Right ventricle myocardium superior (tissue), 1 donor: ENCODE measurements around the gene ZNF138. TPM values are rescaled to one million over a fixed set of nuclear protein-coding genes. Genes with fewer than 3 reads are reported as not detected.
"Not testable (repeated sequence)": the region's sequence is repeated elsewhere in the genome, so short reads cannot be mapped to it uniquely, and the experiment has no call there.

Experiments
- ATAC-seq: fragments of 200-7000 bp; cut with Tn5 transposase; one replicate; pipeline ENCODE4 v1.9.1; 2020; ENCODE audit warnings: mild to moderate bottlenecking; ENCODE audit not compliant: poor library complexity
- DNase-seq: peaks from one replicate; pipeline ENCODE4 v3.0.0-alpha.2; 2020
- intact Hi-C: fragments of 100-400 bp; cut with DNase I; formaldehyde crosslinking; loops from one replicate; pipeline ENCODE4 v1.11.2; 2022
- long read RNA-seq: library from polyadenylated mRNA; unstranded; transcript quantifications from one replicate; pipeline ENCODE4 v2.0.0, GENCODE V29; 2021
- total RNA-seq: library from RNA; stranded (reverse); fragmentation: NEBNext Ultra II Directional; extraction: Animal tissue kit (Norgen Biotek cat#: 25700); gene quantifications from one replicate; pipeline ENCODE4 v1.2.1, GENCODE V29; 2021
- donor health status: DM: no; HTN: yes; CAD: no; lungs with severe emphysema.

Gene ZNF138
- 4.8 TPM for total RNA-seq
- long read RNA-seq, partial matches to known transcripts: 0 of 6 reads
- long read RNA-seq, other reads (novel, unspliced or antisense): 0 of 6 reads

DNA sequence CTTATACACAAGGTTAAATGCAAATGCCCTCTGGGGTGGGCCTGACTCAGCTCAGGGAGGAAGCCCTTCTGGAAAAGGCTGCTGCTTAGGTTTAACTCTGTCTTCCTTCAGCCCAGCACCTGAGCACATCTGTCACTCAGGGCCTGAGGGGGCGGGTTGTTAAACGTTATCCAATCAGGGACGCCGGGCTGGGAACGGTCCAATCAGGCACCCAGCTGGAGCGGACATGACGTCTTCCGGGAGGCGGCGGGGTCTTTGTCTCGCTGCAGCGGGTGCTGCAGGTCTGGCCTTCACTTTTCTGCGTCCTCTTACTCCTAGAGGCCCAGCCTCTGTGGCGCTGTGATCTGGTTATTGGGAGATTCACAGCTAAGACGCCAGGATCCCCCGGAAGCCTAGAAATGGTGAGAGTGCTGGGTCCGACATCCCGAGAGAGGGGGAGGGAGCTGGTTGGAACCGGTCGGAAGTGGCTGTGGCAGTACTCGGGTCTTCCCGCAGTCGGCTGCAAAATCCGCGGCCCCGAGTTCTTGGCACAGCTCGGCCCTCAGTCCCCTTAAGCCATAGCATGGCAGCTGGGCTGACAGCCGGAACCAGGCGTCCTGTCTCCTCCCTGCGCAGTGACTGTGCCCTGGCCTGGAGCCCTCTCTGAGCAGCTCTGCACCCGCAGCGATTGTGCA lies at the start of gene ZNF138:
ZNF138 (plus strand) TSS at position 258 of the 674 bp plus-strand sequence; CDS start at position 399, 141 bp downstream.
- DNase-seq (peak; percentile 97), ATAC-seq (peak; percentile 100)
- intact Hi-C loops: no loop called here

DNA sequence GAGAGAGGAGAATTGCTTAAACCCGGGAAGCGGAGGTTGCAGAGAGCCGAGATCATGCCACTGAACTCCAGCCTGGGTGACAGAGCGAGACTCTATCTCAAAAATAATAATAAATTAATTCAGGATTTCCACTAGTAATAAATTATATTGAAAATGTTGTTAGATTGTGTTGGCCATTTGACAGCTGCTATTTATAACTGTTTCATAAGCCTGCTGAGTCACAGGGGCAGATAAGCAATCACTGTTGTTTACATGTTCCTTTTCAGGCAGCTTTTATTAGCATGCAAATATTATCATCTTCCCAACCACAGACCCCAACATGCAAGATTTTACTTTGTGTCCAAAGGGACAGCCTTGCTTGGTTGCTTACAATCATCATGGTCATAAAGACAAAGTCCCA lies 49.5 kb upstream of the ZNF138 start:
- intact Hi-C loops: no loop called here
- ATAC-seq: no peak
- no peak for DNase-seq

DNA sequence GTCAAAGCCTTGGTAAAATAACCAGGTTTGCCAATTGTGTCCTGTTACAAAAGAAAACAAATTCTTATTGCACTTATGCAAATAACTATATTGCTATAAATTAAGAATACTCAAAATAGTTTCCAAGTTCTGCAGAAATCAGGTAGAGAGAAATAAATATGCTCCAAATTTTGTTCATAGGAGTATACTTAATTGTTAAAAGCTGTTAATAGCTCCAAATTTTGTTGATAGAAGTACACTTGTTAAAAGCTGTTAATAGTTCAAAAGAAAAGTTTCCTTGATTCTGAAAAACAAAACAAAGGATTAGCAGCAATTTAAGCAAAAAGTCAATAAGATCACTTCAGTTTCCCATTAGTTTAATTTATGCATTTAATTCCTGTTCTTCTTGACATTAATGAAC lies 46.4 kb upstream of the ZNF138 start:
- intact Hi-C loops: no loop called here
- no peak for ATAC-seq

DNA sequence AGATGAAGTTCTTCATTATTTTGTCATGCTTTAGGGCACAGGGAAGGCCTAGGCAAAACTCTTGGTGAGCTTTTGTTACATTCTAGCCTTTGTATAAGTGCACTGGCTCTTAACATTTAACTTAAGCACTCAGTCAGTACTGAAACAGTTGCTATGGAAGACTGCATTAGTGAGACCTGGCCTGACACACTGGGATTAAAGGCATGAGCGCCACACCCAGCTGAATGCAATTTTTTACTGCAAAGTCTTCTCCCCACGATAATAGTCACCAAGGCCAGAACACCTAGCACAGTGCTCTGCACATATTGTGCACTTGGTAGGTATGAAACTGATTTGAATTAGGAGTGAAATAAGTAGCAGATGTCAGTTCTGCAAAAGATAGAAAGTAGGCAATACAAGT lies 41.2 kb upstream of the ZNF138 start:
- DNase-seq: no peak
- intact Hi-C loops: no loop called here
- no peak for ATAC-seq

More for the DNA sequence above, 46.4 kb upstream of the ZNF138 start:
- no peak for DNase-seq

DNA sequence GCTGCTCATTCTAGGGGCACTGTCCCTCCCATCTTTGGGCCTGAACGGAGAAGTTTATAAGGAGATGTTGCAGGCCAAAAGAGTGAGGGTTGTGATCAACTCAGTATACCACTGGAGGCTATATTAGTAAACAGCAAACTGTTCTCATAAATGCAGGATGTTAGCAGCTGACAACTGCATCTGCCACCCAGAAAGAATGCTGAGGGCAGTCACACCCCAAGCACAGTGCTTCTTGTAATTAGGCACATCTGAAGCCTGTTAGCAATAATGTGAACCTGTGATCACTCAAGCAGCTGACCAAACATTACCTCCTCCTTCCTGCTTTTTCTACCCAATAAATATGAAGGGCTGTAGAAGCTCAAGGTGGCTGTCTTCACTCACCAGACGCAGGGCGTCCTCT lies 38.4 kb upstream of the ZNF138 start:
- intact Hi-C loops: no loop called here
- DNase-seq (no peak), ATAC-seq (no peak)

DNA sequence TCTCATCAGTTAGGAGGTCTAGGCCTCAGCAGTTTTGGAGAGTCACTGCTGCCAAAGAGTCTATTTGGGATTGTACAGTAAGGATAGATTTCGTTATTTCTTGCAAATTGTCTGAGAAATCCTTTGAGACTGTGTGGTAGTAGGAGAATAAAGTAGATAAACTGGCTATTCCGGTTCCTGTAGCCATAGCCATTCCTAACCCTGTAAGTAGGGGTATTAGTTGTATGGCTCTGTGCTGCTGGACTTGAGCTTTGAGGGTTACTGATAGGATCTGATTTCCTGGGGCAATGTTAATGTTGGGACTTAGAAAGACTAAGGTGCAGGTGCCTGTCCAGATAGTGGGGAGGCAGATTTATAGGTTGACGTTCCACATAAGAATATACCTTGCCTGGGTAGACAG lies 36.1 kb upstream of the ZNF138 start:
- DNase-seq (no peak), ATAC-seq (no peak)
- intact Hi-C loops: no loop called here

DNA sequence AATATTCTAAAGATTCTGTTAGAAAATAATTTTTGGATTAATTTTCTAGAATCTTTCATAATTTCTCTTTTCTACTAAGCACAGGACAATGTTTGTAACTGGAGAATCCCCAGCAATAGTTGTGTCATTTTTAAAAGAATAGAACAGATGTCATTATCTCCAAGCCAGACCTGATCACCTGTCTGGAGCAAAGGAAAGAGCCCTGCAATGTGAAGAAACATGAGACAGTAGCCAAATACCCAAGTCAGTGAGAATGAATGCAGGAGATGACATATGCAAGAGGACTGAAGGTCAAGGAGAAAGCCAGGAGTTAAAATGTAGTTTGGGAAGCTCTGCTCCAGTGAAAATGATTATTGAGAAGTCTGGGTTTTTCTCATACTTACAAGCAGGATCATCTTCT lies 25.4 kb upstream of the ZNF138 start:
- ATAC-seq (no peak), DNase-seq (no peak)
- intact Hi-C loops: no loop called here

DNA sequence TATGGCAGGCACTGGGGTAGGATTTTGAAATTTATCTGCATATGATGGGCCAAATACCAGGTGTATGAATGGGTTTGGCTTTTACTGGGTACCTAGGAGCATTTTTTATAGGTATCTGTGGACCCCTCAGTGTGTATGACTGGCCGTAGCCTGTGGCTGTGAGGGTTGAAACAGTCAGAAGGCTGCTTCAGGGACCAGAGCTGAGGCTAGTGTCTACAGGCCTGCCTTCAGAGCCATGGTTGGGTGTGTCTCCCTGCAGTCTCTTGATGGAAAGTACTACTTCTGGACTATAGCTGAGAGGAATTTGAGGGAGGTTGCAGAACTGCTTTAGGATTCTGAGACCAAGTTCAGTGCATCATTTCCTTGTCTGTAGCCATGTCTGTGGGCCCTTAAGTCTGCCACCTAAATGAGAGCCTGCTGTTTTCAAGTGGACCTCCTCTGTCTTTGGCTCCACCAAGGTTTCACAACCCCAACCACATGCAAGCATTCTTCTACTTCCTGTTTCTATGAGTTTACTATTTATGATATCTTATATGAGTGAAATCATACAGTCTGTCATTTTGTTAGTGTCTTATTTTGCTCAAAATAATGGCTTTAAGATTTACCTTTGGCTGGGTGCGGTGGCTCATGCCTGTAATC lies 19.9 kb upstream of the ZNF138 start:
- intact Hi-C loops: no loop called here
- no peak for ATAC-seq

DNA sequence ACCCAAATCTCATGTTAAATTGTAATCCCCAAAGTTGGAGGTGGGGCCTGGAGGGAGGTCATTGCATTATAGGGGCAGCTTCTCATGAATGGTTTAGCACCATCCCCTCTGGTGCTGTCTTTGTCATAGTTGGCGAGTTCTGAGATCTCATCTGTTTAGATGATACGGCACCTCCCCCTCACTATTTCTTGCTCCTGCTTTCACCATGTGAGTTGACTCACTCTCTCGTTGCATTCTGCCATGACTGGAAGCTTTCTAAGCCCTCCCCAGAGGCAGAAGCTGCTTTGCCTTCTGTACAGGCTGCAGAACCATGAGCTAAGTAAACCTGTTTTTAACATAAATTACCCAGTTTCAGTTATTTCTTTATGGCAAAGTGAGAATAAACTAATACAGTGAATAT lies 18.9 kb upstream of the ZNF138 start:
- ATAC-seq (no peak), DNase-seq (no peak)
- intact Hi-C loops: no loop called here

More for the DNA sequence above, 19.9 kb upstream of the ZNF138 start:
- no peak for DNase-seq

DNA sequence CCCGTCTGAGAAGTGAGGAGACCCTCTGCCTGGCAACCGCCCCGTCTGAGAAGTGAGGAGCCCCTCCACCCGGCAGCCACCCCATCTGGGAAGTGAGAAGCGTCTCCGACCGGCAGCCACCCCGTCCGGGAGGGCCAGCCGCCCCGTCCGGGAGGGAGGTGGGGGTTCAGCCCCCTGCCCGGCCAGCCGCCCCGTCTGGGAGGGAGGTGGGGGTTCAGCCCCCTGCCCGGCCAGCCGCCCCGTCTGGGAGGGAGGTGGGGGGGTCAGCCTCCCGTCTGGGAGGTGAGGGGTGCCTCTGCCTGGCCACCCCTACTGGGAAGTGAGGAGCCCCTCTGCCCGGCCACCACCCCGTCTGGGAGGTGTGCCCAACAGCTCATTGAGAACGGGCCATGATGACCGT lies 9.4 kb upstream of the ZNF138 start:
- ATAC-seq, DNase-seq, intact Hi-C loops: not testable (repeated sequence)

DNA sequence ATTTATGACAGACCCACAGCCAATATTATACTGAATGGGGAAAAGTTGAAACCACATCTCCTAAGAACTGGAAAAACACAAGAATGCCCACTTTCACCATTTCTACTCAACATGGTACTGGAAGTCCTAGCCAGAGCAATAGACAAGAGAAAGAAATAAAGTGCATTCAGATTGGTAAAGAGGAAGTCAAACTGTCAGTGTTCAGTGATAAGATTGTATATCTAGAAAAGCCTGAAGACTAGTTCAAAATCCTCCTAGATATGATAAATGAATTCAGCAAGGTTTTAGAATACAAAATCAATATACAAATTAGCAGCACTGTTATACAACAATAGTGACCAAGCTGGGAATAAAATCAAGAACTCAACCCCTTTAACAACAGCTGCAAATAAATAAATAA lies 6.9 kb upstream of the ZNF138 start:
- intact Hi-C loops: no loop called here
- no peak for DNase-seq
- ATAC-seq: no peak

DNA sequence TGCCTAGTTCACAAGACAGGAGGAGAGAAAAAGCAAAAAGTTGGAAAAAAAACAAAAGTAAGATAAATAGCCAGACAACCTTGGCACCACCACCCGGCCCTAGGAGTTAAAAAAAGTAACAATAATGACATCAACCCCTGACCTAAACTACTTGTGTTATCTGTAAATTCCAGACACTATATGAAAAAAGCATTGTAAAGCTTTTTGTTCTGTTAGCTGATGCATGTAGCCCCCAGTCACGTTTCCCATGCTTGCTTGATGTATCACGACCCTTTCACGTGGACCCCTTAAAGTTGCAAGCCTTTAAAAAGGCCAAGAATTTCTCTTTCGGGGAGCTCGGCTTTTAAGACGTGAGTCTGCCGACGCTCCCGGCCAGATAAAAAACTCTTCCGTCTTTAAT lies 5.0 kb upstream of the ZNF138 start:
- intact Hi-C loops, DNase-seq, ATAC-seq: not testable (repeated sequence)

DNA sequence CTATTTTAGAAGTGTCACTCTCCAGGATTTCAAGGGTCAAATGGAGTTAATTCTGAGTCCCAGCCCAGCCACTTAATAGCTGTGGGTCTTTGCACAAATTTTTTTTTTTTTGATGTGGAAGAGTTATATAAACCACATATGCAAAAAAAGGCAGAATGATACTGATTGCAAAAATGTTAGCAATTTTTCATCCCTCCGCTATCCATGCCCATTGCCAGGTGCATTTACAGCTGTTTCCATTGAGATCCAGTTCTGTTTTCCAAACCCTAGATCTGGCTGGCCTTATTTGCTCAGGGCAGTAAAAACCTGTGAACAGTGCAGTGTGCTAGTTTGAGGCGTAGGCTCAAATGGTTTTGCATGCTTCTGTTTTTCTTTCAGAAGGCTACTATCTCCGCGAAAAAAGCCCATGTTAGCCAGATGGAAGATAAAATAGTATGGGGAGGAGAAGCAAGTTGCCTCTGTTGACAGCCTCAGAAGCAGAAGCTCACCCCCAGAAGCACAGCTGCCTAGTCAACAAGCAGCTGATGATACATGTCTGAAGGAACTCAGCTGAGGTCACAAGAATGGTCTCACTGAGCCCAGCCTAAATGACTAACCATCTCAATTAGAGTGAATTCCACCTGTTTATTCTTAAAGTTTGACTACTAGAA lies 997 bp upstream of the ZNF138 start:
- ATAC-seq (no peak), DNase-seq (no peak)
- intact Hi-C loops: no loop called here

DNA sequence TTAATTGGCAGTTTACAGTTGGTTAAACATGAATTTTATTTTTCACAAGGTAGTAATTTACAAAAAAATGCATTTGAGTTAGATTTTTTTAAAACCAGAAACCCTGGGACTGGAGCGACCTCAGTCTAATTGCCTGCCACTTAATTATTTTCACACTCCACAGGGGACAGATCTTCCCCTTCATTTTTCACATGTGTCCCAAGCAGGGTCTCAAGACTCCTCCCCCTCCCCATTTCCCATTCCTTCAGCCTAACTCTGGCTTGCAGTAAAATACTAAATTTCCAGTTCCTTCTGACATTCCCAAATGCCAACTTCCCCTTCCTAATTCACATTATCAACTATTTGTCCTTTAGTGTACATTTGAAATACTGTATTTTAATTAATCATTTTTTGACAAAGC lies 948 bp downstream of the ZNF138 start:
- intact Hi-C loops: no loop called here
- no peak for ATAC-seq

DNA sequence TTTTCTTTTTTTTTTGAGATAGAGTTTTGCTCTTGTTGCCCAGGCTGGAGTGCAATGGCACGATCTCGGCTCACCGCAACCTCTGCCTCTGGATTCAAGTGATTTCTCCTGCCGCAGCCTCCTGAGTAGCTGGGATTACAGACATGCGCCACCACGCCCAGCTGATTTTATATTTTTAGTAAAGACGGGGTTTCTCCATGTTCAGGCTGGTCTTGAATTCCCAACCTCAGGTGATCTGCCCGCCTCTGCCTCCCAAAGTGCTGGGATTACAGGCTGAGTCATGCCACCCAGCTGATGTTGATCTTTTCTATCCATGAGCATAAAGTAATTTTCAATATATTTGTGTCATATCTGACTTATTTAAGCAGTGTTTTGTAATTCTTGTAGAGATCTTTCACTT lies 4.9 kb downstream of the ZNF138 start:
- ATAC-seq: not testable (repeated sequence)

More for the DNA sequence above, 948 bp downstream of the ZNF138 start:
- no peak for DNase-seq

DNA sequence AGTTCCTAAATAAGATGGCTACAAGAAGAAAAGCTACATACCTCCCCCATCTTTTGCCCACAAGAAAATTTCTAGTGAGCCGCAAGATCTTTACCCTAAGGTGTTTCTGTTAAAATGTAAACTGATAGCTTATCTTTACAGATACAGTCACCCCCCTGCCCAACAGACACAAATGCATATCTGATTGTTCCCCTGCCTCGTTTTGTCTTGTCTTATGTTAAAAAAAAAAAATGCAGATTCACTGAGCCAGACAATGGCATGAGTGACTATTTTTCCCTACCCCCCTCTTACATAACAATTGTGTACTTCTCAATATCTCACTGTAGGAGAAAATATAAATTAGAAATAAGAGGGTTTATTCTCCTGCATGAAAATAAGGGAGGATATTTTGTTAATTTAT lies 8.5 kb downstream of the ZNF138 start:
- DNase-seq (no peak), ATAC-seq (no peak)
- intact Hi-C loops: no loop called here

More for the DNA sequence above, 4.9 kb downstream of the ZNF138 start:
- DNase-seq, intact Hi-C loops: not testable (repeated sequence)

DNA sequence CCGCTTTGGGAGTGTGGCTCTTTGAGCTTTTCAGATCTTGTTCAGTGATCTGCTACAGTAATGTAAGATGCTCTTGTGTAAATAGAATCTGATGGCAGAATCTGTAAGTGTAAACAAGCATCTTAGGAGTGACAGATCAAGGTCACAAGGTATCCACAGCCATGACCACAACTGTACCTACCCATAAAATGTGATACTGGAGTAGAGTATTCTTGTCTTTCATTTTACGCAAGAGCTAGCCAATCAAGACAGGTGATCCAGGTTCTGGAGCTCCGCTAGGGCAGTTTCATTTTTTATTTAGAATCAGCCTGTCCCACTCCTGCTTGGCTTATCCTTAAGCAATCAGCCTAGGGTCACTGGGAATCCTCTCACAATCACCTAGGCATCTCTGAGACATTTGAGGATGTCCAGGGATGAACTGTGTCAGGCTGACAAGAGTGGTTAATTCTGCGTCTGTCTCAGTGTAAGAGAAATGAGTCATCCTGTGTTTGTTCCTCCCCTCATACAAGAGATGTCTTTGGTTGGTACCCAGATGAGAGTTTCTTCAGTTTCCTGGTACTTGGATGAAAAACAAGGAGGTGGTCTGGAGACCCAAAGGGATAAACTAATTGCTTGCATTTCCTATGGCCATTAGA lies 13.6 kb downstream of the ZNF138 start:
- intact Hi-C loops: no loop called here
- no peak for DNase-seq
- no peak for ATAC-seq

DNA sequence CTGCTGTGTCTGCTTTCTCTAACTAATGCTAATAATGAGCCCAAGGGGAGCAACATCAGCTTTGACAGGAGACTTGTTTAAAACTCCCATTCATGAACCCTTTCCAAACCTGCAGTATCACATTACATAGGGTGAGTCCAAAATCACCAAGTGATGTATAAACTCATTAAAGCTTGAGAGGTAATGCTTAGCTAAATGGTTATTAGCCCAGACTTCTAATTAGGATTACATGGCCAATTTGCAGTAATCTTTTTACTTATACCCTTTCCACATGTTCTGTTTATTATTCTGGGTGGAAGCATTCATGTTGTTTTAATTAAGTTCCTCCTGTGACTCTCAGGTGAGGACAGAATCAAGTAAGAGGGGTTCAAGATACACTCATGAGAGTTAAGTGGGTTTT lies 17.5 kb downstream of the ZNF138 start:
- no peak for ATAC-seq
- DNase-seq: no peak
- intact Hi-C loops: no loop called here

DNA sequence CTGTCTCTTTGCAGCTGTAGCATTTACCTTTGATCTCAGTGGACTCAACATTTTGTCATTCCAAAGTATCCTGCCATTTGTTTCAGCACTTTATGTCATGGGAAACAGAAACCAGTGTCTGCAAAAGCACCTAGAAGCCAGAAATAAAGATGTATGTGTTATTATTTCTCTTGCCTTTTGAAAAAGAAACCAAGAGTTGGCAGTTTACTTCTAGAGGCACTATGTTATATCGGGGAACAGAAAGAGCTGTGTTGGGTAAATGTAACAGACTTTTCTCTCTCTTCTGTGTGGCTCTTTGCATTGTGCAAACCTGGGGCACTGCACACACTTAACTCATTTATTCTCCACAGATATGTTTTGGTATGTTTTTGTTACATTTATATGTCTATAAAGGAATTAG lies 36.7 kb downstream of the ZNF138 start:
- no peak for DNase-seq
- intact Hi-C loops: no loop called here
- no peak for ATAC-seq
